Pulmonary artery endothelial cell (primary cell): Measurements from ENCODE around the gene SEC22A. TPM values are rescaled to one million over a fixed set of nuclear protein-coding genes. Genes with fewer than 3 reads are reported as not detected.
A peak's percentile ranks its signal among the peaks of the same experiment; 100 is the strongest.

ENCODE experiments used
- DNase-seq: peaks from one replicate; pipeline ENCODE4 v3.0.0-alpha.2; 2011; ENCODE audit warnings: low read depth, low spot score
- total RNA-seq: library from RNA; depleted of rRNA; stranded (reverse); fragments of >200 nt; gene quantifications from 2 replicates; pipeline ENCODE4 v1.2.3, GENCODE V29; 2014

Gene SEC22A, protein sequence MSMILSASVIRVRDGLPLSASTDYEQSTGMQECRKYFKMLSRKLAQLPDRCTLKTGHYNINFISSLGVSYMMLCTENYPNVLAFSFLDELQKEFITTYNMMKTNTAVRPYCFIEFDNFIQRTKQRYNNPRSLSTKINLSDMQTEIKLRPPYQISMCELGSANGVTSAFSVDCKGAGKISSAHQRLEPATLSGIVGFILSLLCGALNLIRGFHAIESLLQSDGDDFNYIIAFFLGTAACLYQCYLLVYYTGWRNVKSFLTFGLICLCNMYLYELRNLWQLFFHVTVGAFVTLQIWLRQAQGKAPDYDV
- 40.4 and 40.7 TPM in 2 replicates for total RNA-seq

DNA sequence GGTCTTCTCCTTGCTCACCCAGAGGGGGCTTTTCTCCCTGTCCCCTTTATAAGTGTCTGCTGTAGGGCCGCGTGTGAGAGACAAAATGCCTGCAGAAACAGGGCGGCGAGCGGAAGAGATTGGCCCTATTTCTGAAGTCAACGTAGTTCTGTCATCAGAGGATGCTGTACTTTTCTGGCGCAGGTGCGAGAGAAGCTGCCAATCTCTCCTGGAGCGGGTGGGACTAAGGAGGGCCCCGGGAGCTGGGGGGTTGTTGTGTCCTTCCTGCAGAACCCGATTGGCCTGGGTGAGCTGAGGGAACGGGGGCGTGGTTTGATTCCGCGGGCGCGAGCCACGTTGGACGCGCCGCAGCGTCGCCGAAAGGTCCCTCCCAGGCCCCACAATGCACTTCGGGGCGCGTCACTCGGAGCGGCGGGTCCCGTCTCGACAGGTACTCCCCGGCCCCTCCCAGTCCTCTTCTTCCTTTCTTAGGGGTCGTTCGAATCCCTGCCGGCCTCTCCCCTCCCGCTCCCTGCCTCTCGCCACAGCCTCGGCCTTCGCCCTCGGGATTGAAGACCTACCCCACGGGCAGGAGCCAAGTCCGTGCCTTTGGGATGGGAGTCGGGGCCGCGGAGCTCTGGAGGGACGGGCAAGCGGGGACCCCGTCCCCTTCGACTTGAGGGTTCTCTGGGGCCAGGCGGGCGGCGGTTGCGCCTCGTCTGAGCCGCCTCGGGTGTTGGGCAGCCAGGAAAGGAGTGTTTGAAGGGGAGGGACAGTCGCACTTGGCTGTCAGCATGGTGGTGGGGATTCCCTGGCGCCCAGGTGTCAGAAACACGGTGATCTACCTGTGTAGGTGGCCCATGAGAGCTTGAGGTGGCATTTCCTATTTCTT lies at the start of gene SEC22A:
TSS of gene SEC22A (plus strand) at position 387 of the 871 bp plus-strand sequence. CDS start 7,275 bp downstream, outside the sequence.
- DNase-seq: peak; percentile 67

DNA sequence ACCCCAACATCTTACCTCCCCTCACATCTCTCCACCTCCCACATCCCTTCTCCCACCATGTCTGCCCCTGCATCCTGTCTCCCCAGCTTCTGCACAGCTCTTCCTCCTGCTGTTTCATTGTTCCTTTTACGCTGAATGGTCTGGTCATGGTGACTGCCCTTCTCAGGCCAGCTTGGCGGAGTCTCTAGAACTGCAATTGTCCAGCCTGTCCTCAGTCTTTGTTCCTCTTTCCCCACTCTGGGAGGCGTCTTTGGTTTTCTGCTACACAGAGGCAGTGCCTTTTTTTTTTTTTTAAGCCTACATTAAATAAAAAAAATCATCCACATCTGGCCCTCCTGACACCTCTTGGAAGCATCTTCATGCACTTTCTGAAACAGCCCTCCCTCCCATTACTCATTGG lies 49.1 kb upstream of the SEC22A start:
- no peak for DNase-seq

DNA sequence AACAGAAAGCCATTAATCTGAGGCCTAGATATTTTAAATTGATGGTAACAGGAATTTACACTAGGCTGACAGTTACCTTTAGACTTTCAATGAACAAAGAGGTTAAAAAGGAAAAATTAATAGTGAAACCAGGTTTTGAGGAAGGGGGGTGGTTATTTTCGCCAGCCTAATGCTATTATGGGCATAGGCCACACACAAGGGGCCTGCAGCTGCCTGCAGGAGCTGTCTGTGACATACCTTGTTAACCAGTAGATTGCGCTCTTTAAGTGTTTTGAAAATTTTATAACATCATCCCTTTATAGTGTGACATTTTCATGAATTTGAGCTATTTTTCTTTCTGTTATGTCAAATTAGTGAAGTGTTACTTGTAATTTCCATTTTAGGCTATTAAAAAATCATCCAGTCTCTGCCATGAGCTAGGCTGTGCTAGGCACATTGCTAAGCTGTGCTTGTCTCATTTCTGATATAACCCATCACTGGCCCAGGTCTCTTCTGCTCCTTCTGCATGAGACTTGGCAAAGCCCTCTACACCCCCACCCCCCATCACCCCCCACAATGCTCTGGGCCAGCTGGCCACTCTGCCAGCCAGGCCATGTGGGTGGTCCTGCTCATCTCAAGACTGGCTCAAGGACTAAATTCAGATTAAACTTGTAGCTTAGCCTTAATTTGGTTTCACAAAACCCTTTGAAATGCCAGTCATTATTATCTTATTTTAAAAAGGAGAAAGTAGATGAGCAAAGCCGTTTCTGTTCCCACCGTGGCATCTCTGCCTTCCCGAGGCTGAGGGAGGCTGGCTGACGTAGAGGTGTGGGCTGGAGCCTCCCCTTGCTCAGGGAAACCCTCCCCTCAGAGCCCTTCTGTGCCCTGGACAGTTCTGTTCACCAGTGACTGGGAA lies 48.4 kb upstream of the SEC22A start:
- DNase-seq: no peak

DNA sequence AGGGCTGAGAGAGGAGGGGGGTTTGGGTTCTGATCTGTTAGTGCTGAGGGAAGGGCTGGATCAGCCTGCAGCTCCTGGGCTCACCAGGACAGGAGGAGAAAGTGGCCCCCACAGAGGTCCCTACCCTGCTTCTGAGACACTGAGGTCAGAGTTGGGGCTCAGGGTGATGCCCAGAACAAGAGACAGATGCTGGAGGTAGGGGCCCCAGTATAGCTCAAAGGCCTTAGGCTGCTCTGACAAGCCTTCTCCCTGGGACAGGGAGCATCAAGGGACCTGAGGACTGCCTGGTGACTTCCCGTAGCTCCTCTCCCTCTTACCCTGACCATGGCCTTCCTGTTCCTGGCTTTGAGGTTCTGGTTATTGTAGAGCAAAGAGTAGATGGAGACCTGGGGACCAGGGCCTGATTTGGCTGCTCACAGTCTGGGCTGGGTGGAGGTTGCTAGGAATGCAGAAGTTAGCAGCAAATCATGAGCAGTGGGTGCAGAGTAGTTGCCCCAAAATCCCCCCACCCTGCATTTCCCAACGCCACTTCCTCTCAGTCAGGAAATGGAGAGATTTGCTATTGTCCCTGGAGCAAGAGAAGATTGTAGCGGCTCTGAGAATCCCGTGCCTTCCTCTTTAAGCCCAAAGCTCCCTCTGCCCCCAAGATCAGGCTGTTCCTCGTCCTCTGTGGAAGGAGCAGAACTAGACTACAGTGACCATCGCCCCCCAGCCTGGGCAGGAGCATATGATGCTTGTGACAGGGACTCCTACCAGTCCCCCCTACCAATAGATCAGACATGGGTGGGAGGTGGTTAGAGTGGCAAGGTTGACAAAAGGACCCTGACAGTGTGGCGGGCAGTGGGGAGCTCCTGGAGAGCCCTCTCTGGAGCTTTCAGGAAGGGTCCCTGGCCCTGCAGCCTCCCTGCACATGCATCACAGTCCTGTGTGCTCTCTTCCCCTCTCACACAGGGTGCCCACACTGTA lies 47.4 kb upstream of the SEC22A start:
- no peak for DNase-seq

DNA sequence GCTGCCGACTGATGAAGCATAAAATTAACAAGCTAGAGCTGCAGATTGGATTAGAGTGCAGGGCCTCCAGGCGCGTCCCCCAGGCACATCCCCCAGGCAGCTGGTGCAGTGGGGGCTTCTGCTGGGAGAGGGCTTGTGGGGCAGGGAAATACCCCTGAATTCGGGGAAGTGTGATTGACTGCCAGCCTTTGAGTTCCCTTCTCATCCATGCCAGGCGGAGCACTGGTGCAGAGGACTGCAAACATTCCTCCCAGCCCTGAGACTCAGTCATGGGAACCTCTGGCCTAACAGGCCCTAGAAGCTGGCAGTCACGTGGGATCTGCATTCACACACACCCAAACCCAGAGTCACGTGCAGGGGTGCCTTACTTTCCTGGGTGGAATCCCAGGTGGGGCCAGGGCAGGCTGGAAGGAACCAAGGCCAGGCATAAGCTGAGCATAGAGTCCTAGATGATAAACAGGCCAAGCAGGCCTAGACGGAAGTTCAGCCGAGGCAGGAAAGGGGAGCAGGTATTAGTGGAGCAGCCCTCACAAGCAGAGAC lies 46.2 kb upstream of the SEC22A start:
- no peak for DNase-seq

DNA sequence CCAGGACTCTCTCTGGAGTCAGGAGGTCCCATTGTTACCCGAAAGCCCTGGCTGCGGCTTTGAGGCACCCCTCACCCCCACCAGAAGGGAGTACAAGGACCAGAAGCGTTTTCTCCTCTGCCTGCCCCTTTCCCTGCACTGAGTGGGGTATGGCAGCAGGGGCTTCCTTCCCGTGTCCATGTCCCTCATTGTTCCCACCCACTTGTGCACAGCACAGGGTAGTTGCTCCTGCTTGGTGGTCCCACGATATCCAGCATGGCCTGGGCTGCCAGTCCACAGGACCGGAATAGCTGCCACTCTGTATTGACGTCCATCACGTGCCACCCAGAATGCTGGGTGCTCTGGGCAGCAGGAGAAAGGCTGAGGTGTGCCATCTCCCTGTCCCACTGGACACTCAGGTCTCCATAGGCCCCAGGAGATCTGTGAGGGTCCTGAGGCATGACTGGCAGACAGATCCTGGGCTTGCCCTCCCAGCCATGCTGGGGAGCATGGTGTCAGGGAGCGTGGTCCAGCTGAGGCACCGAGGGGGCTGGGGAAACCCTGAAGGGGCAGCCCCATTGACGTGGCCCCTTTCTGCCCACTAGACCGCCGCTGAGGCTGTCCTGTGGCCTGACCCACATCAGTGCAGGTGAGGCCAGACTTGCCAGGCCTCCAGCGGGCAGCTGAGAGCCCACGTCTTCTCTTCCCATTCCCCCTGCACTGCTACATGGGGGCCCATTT lies 45.3 kb upstream of the SEC22A start:
- DNase-seq: no peak

DNA sequence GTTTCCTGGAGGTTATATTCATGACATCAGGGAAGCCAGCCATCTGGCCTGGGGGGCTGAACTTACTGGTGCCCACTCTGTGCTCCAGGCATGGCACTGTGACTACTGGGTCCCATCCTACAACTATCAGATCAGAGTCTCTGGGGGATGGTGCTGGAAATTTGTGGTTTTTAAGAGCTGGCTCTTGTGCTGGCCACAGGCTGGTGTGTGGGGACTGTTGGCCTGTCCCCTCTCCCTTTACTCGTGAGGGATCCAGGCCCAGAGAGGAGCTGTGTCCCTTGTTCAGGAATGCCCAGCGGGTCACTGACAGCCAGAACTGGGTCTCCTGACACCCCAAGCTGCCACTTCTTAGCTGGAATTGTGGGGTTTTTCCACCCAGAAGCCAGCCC lies 44.5 kb upstream of the SEC22A start:
- no peak for DNase-seq

DNA sequence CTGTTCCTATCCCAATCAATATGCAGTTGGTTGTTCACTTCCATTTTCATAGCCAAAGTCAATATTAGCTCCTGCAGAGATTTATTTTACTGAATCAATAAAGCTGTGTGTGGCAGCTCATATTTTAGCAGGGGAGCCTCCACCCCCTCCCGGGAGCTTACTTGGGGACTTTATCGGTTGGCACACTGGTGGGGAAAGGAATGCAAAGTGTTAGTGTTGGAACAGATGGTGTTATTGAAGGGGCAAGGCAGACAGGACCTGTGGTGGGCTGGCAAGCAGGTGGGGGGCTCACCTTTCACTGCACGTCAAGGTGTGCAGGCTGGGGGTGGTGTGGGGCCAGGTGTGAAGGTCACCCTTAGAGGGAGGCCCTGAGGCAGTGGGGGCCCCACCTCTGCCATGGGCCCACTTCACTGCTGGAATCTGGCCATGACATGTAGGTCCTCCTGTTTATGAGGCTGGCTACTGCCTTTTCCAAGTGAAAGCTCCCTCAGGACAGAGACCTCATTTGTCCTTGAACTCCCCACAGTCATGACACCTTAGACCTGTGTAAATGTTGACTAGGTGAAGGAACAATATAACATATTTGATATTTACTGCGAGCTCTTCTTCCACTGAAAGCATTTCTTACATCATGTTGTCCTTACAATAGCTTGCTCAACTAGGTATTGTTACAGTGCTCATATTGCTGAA lies 44.0 kb upstream of the SEC22A start:
- no peak for DNase-seq

DNA sequence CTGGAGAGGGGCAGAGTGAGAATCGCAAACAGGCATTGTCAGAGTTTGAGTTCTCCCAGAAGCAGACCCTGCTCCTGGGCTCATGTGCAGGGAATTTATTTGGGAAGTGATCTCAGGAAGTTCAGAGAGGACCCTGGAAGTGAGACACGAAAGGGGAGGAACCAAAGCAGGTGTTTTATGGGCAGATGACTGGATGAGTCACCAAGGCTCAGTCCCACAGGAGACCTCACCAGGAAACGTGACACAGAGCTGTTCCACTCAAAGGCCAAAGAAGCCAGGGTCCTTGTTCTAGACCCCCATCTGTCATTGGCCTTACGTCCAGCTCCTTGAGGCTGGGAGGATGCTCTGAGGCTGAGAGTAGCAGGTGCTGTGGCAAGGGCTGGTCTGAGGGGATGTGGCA lies 43.4 kb upstream of the SEC22A start:
- DNase-seq: no peak

DNA sequence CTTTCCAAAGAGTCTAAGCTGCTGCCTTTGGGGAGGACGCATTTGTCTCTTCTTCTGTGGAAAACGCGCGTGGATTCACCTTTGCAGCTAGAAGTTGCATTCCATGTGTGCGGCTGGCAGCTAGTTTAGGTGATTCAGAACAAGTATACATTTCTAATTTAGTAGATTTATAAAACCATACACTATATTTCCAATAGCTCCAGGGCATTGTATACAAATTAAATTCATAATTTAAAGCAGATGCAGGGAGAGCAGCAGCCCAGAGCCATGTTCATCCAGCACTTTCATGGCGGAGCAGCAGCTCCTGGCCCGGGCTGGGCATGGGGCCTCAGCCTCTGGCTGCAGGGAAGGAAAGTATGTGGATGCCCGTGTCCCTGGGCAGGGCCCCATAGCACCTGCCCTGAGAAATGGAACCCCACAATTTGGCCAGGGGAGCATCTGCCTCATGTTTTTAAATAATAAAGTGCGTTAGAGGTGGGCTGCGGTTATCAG lies 42.8 kb upstream of the SEC22A start:
- no peak for DNase-seq

DNA sequence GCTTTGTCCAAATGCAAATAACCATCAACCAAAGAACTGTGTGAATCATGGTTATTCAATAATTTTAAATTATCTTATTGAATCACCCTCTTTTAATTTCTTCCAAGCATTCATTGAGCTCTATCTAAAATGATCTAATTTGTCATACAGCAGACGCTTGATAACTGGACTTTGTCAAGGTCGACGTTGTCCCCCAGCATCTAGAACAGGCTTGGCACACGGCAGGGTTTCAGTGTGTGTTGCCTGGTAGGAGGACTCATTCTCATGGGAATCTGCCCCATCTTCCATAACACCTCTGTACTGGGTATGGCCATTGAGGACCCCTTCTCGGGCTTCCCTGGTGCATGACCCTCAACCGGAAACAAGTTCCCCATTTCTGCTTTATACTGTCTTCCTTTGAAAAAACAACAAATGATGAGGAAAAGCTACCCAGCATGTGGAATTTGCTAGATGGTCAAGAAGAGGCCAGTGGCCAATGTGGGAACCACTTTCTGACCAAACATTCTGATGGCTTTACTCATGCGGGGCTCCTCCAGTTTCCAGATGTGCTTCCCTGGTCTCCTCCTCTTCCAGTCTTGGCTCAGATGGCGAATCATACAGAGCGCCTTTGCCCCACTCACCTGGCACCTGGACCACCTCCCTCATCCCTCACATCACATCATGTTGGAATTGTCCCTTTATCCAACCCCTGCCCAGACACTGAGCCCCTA lies 41.7 kb upstream of the SEC22A start:
- DNase-seq: no peak

DNA sequence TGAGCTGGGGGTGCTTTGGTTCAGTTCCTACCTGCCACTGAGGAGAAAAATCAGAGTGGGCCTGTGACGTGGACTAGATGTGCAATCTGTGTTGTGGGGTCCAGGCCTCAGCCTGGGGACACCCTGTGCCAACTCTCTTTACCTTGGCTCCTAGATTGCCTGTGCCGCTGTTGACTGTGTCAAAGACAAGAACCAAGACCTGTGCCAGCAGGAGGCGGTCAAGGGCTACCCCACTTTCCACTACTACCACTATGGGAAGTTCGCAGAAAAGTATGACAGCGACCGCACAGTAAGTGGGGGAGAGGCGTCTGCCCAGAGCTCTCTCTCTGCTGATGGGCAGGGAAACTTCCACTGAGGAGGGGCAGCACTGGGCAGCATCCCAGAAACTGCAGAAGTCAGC lies 40.6 kb upstream of the SEC22A start:
- no peak for DNase-seq

DNA sequence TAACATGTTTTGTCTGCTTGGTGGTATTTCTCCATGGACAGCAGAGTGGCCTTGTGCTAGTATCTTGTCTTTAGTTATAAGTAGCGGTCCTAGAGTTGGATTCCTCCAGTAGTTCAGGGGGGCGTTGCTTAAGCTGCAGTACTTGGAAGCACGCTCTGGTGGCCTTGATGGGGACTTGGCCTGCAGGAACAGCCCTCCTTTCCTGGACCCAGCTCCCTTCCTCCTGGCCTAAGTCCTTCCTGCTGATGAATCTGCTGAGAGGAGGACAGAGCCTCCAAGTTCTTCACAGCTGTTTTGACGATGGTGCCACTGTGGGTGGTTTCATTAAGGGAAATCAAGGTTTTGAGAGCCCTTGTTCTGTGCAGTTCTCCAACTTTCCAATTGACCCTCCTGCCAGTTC lies 38.6 kb upstream of the SEC22A start:
- DNase-seq: no peak

DNA sequence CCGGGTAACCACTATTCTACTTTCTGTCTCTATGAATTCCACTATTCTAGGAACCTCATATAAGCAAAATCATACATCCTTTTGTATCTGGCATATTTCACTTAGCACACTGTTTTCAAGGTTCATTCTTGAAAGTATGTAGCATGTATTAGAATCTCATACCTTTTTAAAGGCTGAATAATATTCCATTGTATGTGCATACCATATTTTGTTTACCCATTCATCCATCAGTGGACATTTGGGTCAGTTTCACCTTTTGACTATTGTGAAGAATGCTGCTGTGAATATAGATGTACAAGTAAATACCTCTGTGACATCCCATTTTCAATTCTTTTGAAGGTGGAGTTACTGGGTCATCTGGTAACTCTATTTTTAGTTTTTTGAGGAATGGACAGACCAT lies 36.6 kb upstream of the SEC22A start:
- no peak for DNase-seq

DNA sequence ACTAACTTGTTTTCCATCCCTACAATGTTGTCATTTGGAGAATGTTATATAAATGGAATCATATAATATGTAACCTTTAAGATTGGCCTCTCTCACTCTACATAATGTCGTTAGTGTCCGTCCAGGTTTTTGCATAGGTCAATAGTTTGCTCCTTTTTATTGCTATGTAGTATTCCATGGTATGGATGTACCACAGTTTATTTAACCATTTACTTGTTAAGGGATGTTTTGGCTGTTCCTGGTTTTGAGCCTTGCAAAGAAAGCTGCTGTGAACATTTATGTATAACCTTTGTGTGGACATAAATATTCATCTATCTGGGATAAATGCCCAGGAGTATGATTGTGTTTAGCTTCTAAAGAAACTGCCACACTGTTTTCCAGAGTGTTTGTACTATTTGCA lies 34.1 kb upstream of the SEC22A start:
- DNase-seq: no peak

DNA sequence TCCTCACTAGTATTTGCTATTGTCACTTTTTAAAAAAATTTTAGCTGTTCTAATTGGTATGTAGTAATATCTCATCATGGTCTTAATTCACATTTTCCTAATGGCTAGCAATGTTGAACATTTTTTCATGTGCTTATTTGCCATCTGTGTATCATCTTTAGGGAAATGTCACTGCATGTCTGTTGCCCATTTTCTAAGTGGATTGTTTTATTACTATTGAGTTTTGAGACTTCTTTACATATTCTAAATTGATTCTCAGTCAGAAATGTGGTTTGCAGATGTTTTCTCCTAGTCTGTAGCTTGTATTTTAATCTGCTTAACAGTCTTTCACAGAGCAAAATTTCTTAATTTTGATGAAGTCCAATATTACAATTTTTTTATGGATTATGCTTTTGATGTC lies 33.6 kb upstream of the SEC22A start:
- DNase-seq: no peak

DNA sequence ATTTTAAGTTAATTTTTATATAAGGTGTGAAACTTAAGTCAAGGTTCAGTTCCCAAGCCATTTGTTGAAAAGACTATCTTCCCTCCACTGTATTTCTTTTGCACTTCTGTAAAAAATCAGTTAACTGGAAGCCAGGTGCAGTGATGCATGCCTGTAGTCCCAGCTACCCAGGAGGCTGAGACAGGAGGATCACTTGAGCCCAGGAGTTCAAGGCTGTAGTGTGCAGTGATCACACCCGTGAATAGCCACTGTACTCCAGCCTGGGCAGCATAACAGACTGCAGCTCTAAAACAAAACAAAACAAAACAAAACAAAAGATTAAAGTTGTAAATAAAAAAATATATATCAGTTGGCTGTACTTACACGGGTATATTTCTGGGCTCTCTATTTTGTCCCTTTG lies 33.1 kb upstream of the SEC22A start:
- DNase-seq: no peak

DNA sequence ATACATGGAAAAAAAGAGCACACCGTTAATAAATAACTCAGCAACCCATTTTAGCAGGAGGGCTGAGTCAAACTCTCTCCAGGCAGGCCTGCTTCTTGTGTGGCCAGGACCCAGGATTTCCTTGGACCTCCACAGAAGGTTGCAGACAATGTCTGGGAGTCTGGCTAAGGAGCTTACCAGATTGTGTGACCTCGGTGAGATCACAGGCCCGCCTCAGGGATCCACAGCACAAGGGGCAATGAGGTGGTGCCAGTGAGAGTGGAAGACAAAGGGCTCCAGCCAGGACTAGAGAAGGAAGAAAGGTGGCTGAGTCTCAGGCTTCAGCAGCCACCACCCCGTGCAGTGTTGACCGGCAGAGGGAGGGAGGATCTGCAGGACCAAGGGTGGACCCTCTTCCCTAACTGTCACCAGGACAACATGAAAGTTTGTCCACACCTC lies 32.2 kb upstream of the SEC22A start:
- DNase-seq: no peak
